ENCODE data around the gene DNAH3.

GRCh38 chr16:21036471-21036870 is 114.2 kb downstream of the DNAH3 start:
- TF ChIP-seq POLR2A (IDR thresholded peaks at IDR 0.05) (no peak), CTCF (IDR thresholded peaks at IDR 0.05 in 8 of 11, conservative IDR thresholded peaks at IDR 0.05 in 3 of 11) (no peak), POLR2AphosphoS5 (IDR thresholded peaks at IDR 0.05) (no peak)
